GM12878 (cell line): ENCODE results near the gene NUP210L. TPM values are rescaled to one million over a fixed set of nuclear protein-coding genes. Genes with fewer than 3 reads are reported as not detected.

Source experiments
- ATAC-seq: fragments of 200-7000 bp; cut with Tn5 transposase; 3 replicates; pipeline ENCODE4 v1.9.1; 2020; ENCODE audit warnings: mild to moderate bottlenecking, moderate library complexity
- BruUV-seq: library from RNA; stranded (reverse); fragments of 400-500 nt; replicated peaks from 2 replicates; lab custom pipeline; 2021; lab: Mats Ljungman, UMichigan
- CTCF ChIA-PET: fragments of 300-600 bp; sonication (Branson Sonifier 250); formaldehyde crosslinking; extraction: SDS; loops from one replicate; lab custom pipeline; 2021; ENCODE audit warnings: inconsistent platforms; lab: Yijun Ruan, JAX
- POLR2A ChIA-PET: fragments of 350-600 bp; formaldehyde crosslinking; extraction: SDS; loops from one replicate; lab custom pipeline; 2021; ENCODE audit warnings: inconsistent platforms; lab: Charles Lee
- RAD21 ChIA-PET: fragments of 300-600 bp; sonication (Branson Sonifier 250); formaldehyde crosslinking; loops from one replicate; lab custom pipeline; 2023; ENCODE audit warnings: antibody characterized with exemption; ENCODE audit not compliant: unreplicated experiment; lab: Charles Lee
- SMC1A ChIA-PET: fragments of 300-600 bp; sonication (Branson Sonifier 250); formaldehyde crosslinking; loops from one replicate; lab custom pipeline; 2023; ENCODE audit not compliant: unreplicated experiment, uncharacterized antibody; lab: Charles Lee
- DNase-seq: peaks from one replicate; pipeline ENCODE4 v3.0.0-alpha.2; 2011; ENCODE audit warnings: low read depth, low spot score
- FAIRE-seq: peaks from 3 replicates; lab custom pipeline; 2011; peaks lifted over from hg19 to GRCh38; lab: Jason Lieb, UNC
- H2AFZ ChIP-seq: 2 replicates; pipeline ENCODE4 v1.6.0; 2011; ENCODE audit warnings: low read depth, low read length, control low read depth; ENCODE audit not compliant: control insufficient read depth
- H3K27ac ChIP-seq: 2 replicates; pipeline ENCODE4 v1.5.1; 2011; ENCODE audit warnings: control low read depth; ENCODE audit not compliant: control insufficient read depth, insufficient read depth
- H3K27me3 ChIP-seq, 2 experiments: replicated peaks in 1 of 2; 2 replicates each; pipeline versions ENCODE4 v1.6.0 to v1.6.1; 2011; ENCODE audit warnings: low read length in 1 of 2; ENCODE audit not compliant: control insufficient read depth in 2 of 2, insufficient read depth in 2 of 2
- H3K36me3 ChIP-seq, 2 experiments: 2 replicates each; pipeline ENCODE4 v1.5.1; 2011; ENCODE audit warnings: low read length in 1 of 2; ENCODE audit not compliant: control insufficient read depth in 2 of 2, insufficient read depth in 2 of 2
- H3K4me1 ChIP-seq: 2 replicates; pipeline ENCODE4 v1.6.1; 2011; ENCODE audit warnings: mild to moderate bottlenecking, low read length, moderate library complexity, mixed read lengths; ENCODE audit not compliant: control insufficient read depth, insufficient read depth
- H3K4me2 ChIP-seq: 2 replicates; pipeline ENCODE4 v1.6.0; 2011; ENCODE audit warnings: control low read depth; ENCODE audit not compliant: control insufficient read depth, insufficient read depth
- H3K4me3 ChIP-seq: fragments of 200-600 bp; sonication (generic); 2 replicates; pipeline ENCODE4 v1.5.1; 2016
- H3K79me2 ChIP-seq: 2 replicates; pipeline ENCODE4 v1.6.0; 2011; ENCODE audit warnings: low read length; ENCODE audit not compliant: control insufficient read depth, insufficient read depth
- H3K9ac ChIP-seq: 2 replicates; pipeline ENCODE4 v1.8.0; 2011; ENCODE audit warnings: low read length, control low read depth, mixed read lengths; ENCODE audit not compliant: control insufficient read depth, insufficient read depth
- H3K9me3 ChIP-seq: replicated peaks from 3 replicates; pipeline ENCODE4 v1.5.1; 2011; ENCODE audit warnings: mild to moderate bottlenecking, low read length; ENCODE audit not compliant: control insufficient read depth, insufficient read depth
- H4K20me1 ChIP-seq: 2 replicates; pipeline ENCODE4 v1.6.0; 2011; ENCODE audit not compliant: control insufficient read depth, insufficient read depth
- BACH1 ChIP-seq: fragments of 450-650 bp; IDR thresholded peaks from 2 replicates; pipeline ENCODE4 v1.6.1; 2017; ENCODE audit warnings: mild to moderate bottlenecking, borderline replicate concordance
- BCL11A ChIP-seq: IDR thresholded peaks from 2 replicates; pipeline ENCODE4 v1.6.1; 2011; ENCODE audit warnings: low read depth, low read length
- CBFB ChIP-seq: IDR thresholded peaks from 2 replicates; pipeline ENCODE4 v1.6.1; 2016; ENCODE audit warnings: antibody characterized with exemption, low read depth
- EED ChIP-seq: sonication (generic); IDR thresholded peaks from 2 replicates; pipeline ENCODE4 v1.6.1; 2016; ENCODE audit warnings: antibody characterized with exemption, low read depth
- ELK1 ChIP-seq: IDR thresholded peaks from 2 replicates; pipeline ENCODE4 v1.6.1; 2012; ENCODE audit warnings: low read depth, low read length, improper control_type of control experiment
- ETV6 ChIP-seq, 2 experiments: fragments of 450-650 bp in 1 of 2; IDR thresholded peaks in 1 of 2; conservative IDR thresholded peaks in 1 of 2; 2 replicates each; pipeline ENCODE4 v1.6.1; 2014; ENCODE audit warnings: antibody characterized with exemption in 1 of 2, borderline replicate concordance in 1 of 2, low read depth in 1 of 2, mild to moderate bottlenecking in 1 of 2, moderate library complexity in 1 of 2
- IKZF1 ChIP-seq: fragments of 450-650 bp; conservative IDR thresholded peaks from 2 replicates; pipeline ENCODE4 v1.6.1; 2017; ENCODE audit warnings: antibody characterized with exemption, mild to moderate bottlenecking
- IRF4 ChIP-seq: IDR thresholded peaks from 2 replicates; pipeline ENCODE4 v1.6.1; 2011; ENCODE audit warnings: low read depth, low read length
- JUNB ChIP-seq: IDR thresholded peaks from 2 replicates; pipeline ENCODE4 v1.6.1; 2016; ENCODE audit warnings: antibody characterized with exemption, mild to moderate bottlenecking
- MEF2B ChIP-seq: fragments of 450-650 bp; IDR thresholded peaks from 2 replicates; pipeline ENCODE4 v1.6.1; 2018; ENCODE audit warnings: mild to moderate bottlenecking, moderate library complexity; ENCODE audit not compliant: partially characterized antibody, poor library complexity, severe bottlenecking
- NFIC ChIP-seq: IDR thresholded peaks from 2 replicates; pipeline ENCODE4 v1.6.1; 2012; ENCODE audit warnings: low read depth, mild to moderate bottlenecking, inconsistent platforms, low read length, moderate library complexity
- NFXL1 ChIP-seq: fragments of 450-650 bp; IDR thresholded peaks from 2 replicates; pipeline ENCODE4 v1.6.1; 2017; ENCODE audit warnings: antibody characterized with exemption, mild to moderate bottlenecking, borderline replicate concordance
- PKNOX1 ChIP-seq: fragments of 450-650 bp; IDR thresholded peaks from 2 replicates; pipeline ENCODE4 v1.6.1; 2016; ENCODE audit warnings: mild to moderate bottlenecking
- POU2F2 ChIP-seq: IDR thresholded peaks from 3 replicates; pipeline ENCODE4 v1.6.1; 2011; ENCODE audit warnings: low read depth, mild to moderate bottlenecking, low read length, borderline replicate concordance
- RBBP5 ChIP-seq: fragments of 200-600 bp; sonication (generic); conservative IDR thresholded peaks from 2 replicates; pipeline ENCODE4 v1.6.1; 2016
- RELB ChIP-seq: fragments of 450-650 bp; IDR thresholded peaks from 2 replicates; pipeline ENCODE4 v1.6.1; 2017; ENCODE audit warnings: low read depth, mild to moderate bottlenecking, moderate library complexity
- SPI1 ChIP-seq: IDR thresholded peaks from 2 replicates; pipeline ENCODE4 v1.6.1; 2011; ENCODE audit warnings: low read depth, mild to moderate bottlenecking, low read length, moderate library complexity, borderline replicate concordance; ENCODE audit not compliant: insufficient read depth
- TARDBP ChIP-seq: IDR thresholded peaks from 2 replicates; pipeline ENCODE4 v1.6.1; 2016; ENCODE audit warnings: borderline replicate concordance
- TBL1XR1 ChIP-seq: IDR thresholded peaks from 2 replicates; pipeline ENCODE4 v1.6.1; 2012; ENCODE audit warnings: low read depth, low read length, improper control_type of control experiment
- ZSCAN29 ChIP-seq: fragments of 450-650 bp; IDR thresholded peaks from 2 replicates; pipeline ENCODE4 v1.6.1; 2017; ENCODE audit warnings: mild to moderate bottlenecking, moderate library complexity
- WGBS: methylation state at CpG from one replicate; pipeline ENCODE4 v1.1.6; 2016; ENCODE audit warnings: low lambda C conversion rate; ENCODE audit not compliant: insufficient replicate concordance, insufficient coverage; ENCODE audit errors: missing lambda C conversion rate; 5-methylcytosine and 5-hydroxymethylcytosine counted together
- in situ Hi-C: fragments of 300-500 bp; cut with MboI; formaldehyde crosslinking; loops from 9 replicates; pipeline ENCODE4 v1.14.3; 2018; ENCODE audit warnings: mixed read lengths
- intact Hi-C: fragments of 100-400 bp; cut with micrococcal nuclease; formaldehyde crosslinking; loops from one replicate; pipeline ENCODE4 v1.14.2; 2022; ENCODE audit not compliant: unreplicated experiment
- polyA plus RNA-seq, 11 experiments: library from polyadenylated mRNA; depleted of rRNA in 4 of 11; unstranded in 6 of 11; stranded (reverse) in 5 of 11; fragments of >200 nt; fragmentation: Nextera tagmentation in 4 of 11; fragmentation: Illumina TruSeq in 1 of 11; extraction: Ambion mirVana in 4 of 11; extraction: Trizol in 1 of 11; gene quantifications; 1 replicate in 1 of 11; 2 replicates in 10 of 11; pipeline versions ENCODE4 v1.2.1 to v1.2.3, GENCODE V29; 2011 to 2016; ENCODE audit warnings: inconsistent platforms in 2 of 11, missing spikeins in 2 of 11, low read depth in 1 of 11
- total RNA-seq, 4 experiments: library from RNA; depleted of rRNA in 3 of 4; stranded (reverse); fragments of >200 nt in 3 of 4; fragmentation: Illumina TruSeq in 1 of 4; extraction: Trizol in 1 of 4; gene quantifications; 2 replicates each; pipeline versions ENCODE4 v1.2.1 to v1.2.3, GENCODE V29; 2013 to 2021

Gene NUP210L
- total and polyA plus RNA-seq, 10 of the 15 experiments (the other 5 are each of a cell fraction or from before 2014, with no cell fraction given) = 0.04 to 0.08 (median 0.07) TPM; not detected in 7

GRCh38 chr1:154158307-154159125 is 3.6 kb upstream of the NUP210L start:
- ChIA-PET POLR2A (interaction anchor here (0.5 to 3.1 kb wide), 7 partner anchors 9 to 191 kb away, joined by 3 to 20 read pairs (median 4); partner anchors contain the start of gene CREB3L4), CTCF (interaction anchor here (0.6 to 1.8 kb wide), 10 partner anchors 12 to 590 kb away, joined by 3 to 6 read pairs (median 4); no protein-coding TSS in a partner anchor), SMC1A (interaction anchor here (0.8 to 3.3 kb wide), 13 partner anchors 7 to 202 kb away, joined by 3 to 22 read pairs (median 5); partner anchors contain the start of gene HAX1), RAD21 (interaction anchor here (0.6 to 3.2 kb wide), 5 partner anchors 20 to 587 kb away, joined by 3 to 30 read pairs (median 3); no protein-coding TSS in a partner anchor)
- H3K4me1 ChIP-seq = peaks cover 20% of the 10 kb centered on the region
- BruUV-seq = no TSS peak
- H4K20me1 ChIP-seq = no peaks in the 10 kb centered on the region
- peaks cover 4% of the 10 kb centered on the region; the same call in 2 of the 3 replicates for H3K9me3 ChIP-seq
- intact Hi-C loops = no loop called here
- peaks cover 20 to 29% of the 10 kb centered on the region in 2 experiments for H3K36me3 ChIP-seq
- no peak overlapping the region for H2AFZ ChIP-seq
- peak overlapping the region; percentile 75 for H3K27ac ChIP-seq
- H3K9ac ChIP-seq = no peak overlapping the region
- peak; percentile 12 for DNase-seq
- H3K27me3 ChIP-seq = no peaks in the 10 kb centered on the region
- FAIRE-seq = no peak
- no peaks in the 10 kb centered on the region; the same call in 1 of the 2 replicates for H3K79me2 ChIP-seq
- peak; percentile 83 for ATAC-seq
- H3K4me3 ChIP-seq = peak overlapping the region; percentile 16; the same call in 1 of the 2 replicates
- H3K4me2 ChIP-seq = peak overlapping the region; percentile 63
- in situ Hi-C loops = no loop called here
- WGBS = 75% methylated on average over 8 of the region's 8 CpGs
- peak; percentile 64 for TF ChIP-seq IRF4
- TF ChIP-seq POU2F2 = peak; percentile 48; the same call in 1 of the 3 replicates
- peak; percentile 11 for TF ChIP-seq MEF2B
- TF ChIP-seq RBBP5 = no peak
- peak; percentile 47; the same call in 1 of the 2 replicates for TF ChIP-seq BACH1
- peak; percentile 19; the same call in 1 of the 2 replicates for TF ChIP-seq CBFB
- no peak for TF ChIP-seq NFXL1
- no peak for TF ChIP-seq ETV6 (conservative IDR thresholded peaks at IDR 0.05 in 1 of 2, IDR thresholded peaks at IDR 0.05 in 1 of 2; ENCODE audit: borderline replicate concordance in 1 of 2, low read depth in 1 of 2)
- no peak for TF ChIP-seq ZSCAN29
- TF ChIP-seq TBL1XR1 = no peak
- no peak for TF ChIP-seq TARDBP
- peak; percentile 71 for TF ChIP-seq IKZF1
- peak; percentile 24; the same call in 1 of the 2 replicates for TF ChIP-seq RELB
- TF ChIP-seq NFIC = peak; percentile 34; the same call in 1 of the 2 replicates
- peak; percentile 99 for TF ChIP-seq SPI1
- no peak for TF ChIP-seq BCL11A
- peak; percentile 42; the same call in 1 of the 2 replicates for TF ChIP-seq JUNB
- TF ChIP-seq ELK1 = no peak
- TF ChIP-seq PKNOX1 = no peak
- peak; percentile 86 for TF ChIP-seq EED
